ENCODE results near the gene MTAP. TPM values are rescaled to one million over a fixed set of nuclear protein-coding genes. Genes with fewer than 3 reads are reported as not detected.

The MTAP gene
- total and polyA plus RNA-seq, 2 of the 13 experiments (the other 11 are each of a cell fraction or from before 2014, with no cell fraction given): 16.7 to 51.2 TPM

DNA sequence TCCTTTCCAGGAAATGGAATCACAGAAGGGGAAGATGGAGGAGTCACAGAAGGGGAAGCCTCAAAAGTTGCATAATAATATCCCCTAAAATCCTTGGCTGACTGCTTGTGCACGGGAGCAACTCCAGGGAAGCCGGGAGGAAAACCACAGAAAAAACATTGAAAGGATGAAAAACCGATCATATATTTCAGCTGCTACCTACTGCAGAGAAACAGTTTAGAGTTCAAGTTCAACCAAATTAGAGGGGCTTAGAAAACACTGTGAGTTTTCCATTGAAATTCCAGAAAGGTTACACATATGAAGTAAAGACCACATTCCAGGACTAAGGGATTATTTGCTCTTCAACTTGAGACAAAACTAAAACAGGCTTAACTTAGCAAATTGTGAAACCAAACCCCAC is 37.6 kb upstream of the MTAP start (continued):
- no peak for TF ChIP-seq MZF1 (CRISPR knock-in tag; IDR thresholded peaks at IDR 0.05; ENCODE audit: borderline replicate concordance)
- TF ChIP-seq SYNCRIP (IDR thresholded peaks at IDR 0.05; ENCODE audit: insufficient read depth, low read depth, low read length): no peak
- TF ChIP-seq SMAD3 (CRISPR knock-in tag; IDR thresholded peaks at IDR 0.05): no peak

DNA sequence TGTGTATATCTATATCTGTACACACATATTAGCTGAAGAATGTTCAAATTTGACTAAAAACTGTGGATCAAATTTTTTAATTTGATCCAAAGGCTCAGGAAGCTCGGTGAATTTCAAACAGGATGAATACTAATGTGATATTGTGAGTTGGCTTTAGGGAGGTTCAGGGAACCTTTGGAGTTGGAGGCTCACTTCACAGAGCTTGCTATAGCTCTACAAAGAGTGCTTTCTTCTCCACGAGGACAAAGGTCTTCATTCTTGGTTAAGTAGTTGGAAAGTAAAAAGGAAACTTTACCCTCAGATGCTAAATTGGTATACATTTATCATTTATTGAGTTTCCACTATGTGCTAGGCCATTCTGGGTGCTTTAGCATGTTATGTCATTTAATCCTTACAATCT is 36.3 kb upstream of the MTAP start:
- H3K27ac ChIP-seq (ENCODE audit: extremely low read length, insufficient read depth, low read length): no peak overlapping the region
- intact Hi-C loops (cut with micrococcal nuclease; ENCODE audit: unreplicated experiment): loop anchor here (1.0 kb wide), 1 partner anchor 14 kb away; no protein-coding TSS in a partner anchor
- BruUV-seq (replicated peaks): no TSS peak
- TF ChIP-seq ZNF138 (CRISPR knock-in tag; IDR thresholded peaks at IDR 0.05; ENCODE audit: low read depth) (no peak), RAD51 (IDR thresholded peaks at IDR 0.05; ENCODE audit: borderline replicate concordance) (no peak), ZNF232 (CRISPR knock-in tag; IDR thresholded peaks at IDR 0.05; ENCODE audit: borderline replicate concordance) (no peak), ZSCAN9 (CRISPR knock-in tag; IDR thresholded peaks at IDR 0.05; ENCODE audit: borderline replicate concordance) (no peak), POGZ (CRISPR knock-in tag; IDR thresholded peaks at IDR 0.05) (no peak), ATF6 (CRISPR knock-in tag; conservative IDR thresholded peaks at IDR 0.05) (no peak), ZNF460 (CRISPR knock-in tag; IDR thresholded peaks at IDR 0.05; ENCODE audit: borderline replicate concordance) (no peak), TCF12 (IDR thresholded peaks at IDR 0.05) (no peak), TCF12 (CRISPR knock-in tag; IDR thresholded peaks at IDR 0.05) (no peak), RFX3 (CRISPR knock-in tag; IDR thresholded peaks at IDR 0.05) (no peak), ZNF615 (CRISPR knock-in tag; IDR thresholded peaks at IDR 0.05; ENCODE audit: borderline replicate concordance) (no peak), FOXC1 (CRISPR knock-in tag; IDR thresholded peaks at IDR 0.05; ENCODE audit: borderline replicate concordance) (no peak), SMAD1 (CRISPR knock-in tag; IDR thresholded peaks at IDR 0.05; ENCODE audit: borderline replicate concordance, low read depth) (no peak)
- TF ChIP-seq, protein P1, sequence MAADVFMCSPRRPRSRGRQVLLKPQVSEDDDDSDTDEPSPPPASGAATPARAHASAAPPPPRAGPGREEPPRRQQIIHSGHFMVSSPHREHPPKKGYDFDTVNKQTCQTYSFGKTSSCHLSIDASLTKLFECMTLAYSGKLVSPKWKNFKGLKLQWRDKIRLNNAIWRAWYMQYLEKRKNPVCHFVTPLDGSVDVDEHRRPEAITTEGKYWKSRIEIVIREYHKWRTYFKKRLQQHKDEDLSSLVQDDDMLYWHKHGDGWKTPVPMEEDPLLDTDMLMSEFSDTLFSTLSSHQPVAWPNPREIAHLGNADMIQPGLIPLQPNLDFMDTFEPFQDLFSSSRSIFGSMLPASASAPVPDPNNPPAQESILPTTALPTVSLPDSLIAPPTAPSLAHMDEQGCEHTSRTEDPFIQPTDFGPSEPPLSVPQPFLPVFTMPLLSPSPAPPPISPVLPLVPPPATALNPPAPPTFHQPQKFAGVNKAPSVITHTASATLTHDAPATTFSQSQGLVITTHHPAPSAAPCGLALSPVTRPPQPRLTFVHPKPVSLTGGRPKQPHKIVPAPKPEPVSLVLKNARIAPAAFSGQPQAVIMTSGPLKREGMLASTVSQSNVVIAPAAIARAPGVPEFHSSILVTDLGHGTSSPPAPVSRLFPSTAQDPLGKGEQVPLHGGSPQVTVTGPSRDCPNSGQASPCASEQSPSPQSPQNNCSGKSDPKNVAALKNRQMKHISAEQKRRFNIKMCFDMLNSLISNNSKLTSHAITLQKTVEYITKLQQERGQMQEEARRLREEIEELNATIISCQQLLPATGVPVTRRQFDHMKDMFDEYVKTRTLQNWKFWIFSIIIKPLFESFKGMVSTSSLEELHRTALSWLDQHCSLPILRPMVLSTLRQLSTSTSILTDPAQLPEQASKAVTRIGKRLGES (CRISPR knock-in tag; IDR thresholded peaks at IDR 0.05; ENCODE audit: borderline replicate concordance): no peak
- no peak overlapping the region for H3K4me2 ChIP-seq (ENCODE audit: low read depth, low read length)
- no peaks in the 10 kb centered on the region for H3K79me2 ChIP-seq (ENCODE audit: insufficient read depth, low read length)
- no peaks in the 10 kb centered on the region for H4K20me1 ChIP-seq (ENCODE audit: insufficient read depth, low read length)
- peak; percentile 7 for DNase-seq (ENCODE audit: low spot score)
- ChIA-PET CTCF (ENCODE audit: low intra/inter-chr PET ratio, low total read pairs) (no interaction called here), POLR2A (no interaction called here)
- in situ Hi-C loops (cut with HindIII; ENCODE audit: extremely low pct_ligation_motif_present, low pct_unique_long_range_greater_than_20kb): no loop called here
- WGBS (ENCODE audit: low lambda C conversion rate): 4% methylated on average over 2 of the region's 2 CpGs
- H2AFZ ChIP-seq (ENCODE audit: low read length): no peak overlapping the region
- peaks cover 9% of the 10 kb centered on the region; the same call in 1 of the 2 replicates for H3K4me1 ChIP-seq (ENCODE audit: insufficient read depth, low read length)
- H3K9me3 ChIP-seq (ENCODE audit: low read length): no peaks in the 10 kb centered on the region
- no peak overlapping the region for H3K9ac ChIP-seq (ENCODE audit: insufficient read depth, low read depth, low read length)
- H3K4me3 ChIP-seq (replicated peaks in 1 of 3; ENCODE audit: insufficient read depth in 1 of 3, low read depth in 2 of 3, low read length in 3 of 3): no peak overlapping the region
- no peaks in the 10 kb centered on the region for H3K36me3 ChIP-seq (replicated peaks in 1 of 2; ENCODE audit: control insufficient read depth in 1 of 2, insufficient read depth in 2 of 2, low read length in 2 of 2)
- ATAC-seq: peak; percentile 63
- FAIRE-seq: no peak
- no peaks in the 10 kb centered on the region for H3K27me3 ChIP-seq (ENCODE audit: control insufficient read depth in 1 of 2, insufficient read depth in 2 of 2, low read length in 2 of 2)
